OCI-LY1 (cell line): ENCODE measurements around the gene TWSG1.
"Not testable (repeated sequence)": the region's sequence is repeated elsewhere in the genome, so short reads cannot be mapped to it uniquely, and the experiment has no call there.

ENCODE experiments used
- H2AFZ ChIP-seq: fragments of 200-600 bp; sonication (generic), shearing (Covaris generic); 2 replicates; pipeline ENCODE4 v1.6.0; 2014; ENCODE audit warnings: antibody characterized with exemption, mild to moderate bottlenecking, low read length
- H3F3A ChIP-seq: fragments of 200-600 bp; sonication (generic), shearing (Covaris generic); 2 replicates; pipeline ENCODE4 v1.6.0; 2014; ENCODE audit warnings: mild to moderate bottlenecking, antibody characterized with exemption, low read length, moderate library complexity; ENCODE audit not compliant: insufficient read depth
- H3K27ac ChIP-seq: fragments of 200-600 bp; sonication (generic); 2 replicates; pipeline ENCODE4 v1.5.1; 2014; ENCODE audit warnings: low read length, mixed run types, mild to moderate bottlenecking, low read depth; ENCODE audit not compliant: poor library complexity, severe bottlenecking
- H3K27me3 ChIP-seq: fragments of 200-600 bp; sonication (generic); 2 replicates; pipeline ENCODE4 v1.6.0; 2014; ENCODE audit warnings: antibody characterized with exemption, mild to moderate bottlenecking, low read length, moderate library complexity; ENCODE audit not compliant: insufficient read depth
- H3K36me3 ChIP-seq: fragments of 200-600 bp; sonication (generic); 2 replicates; pipeline ENCODE4 v1.6.1; 2014; ENCODE audit warnings: mild to moderate bottlenecking, antibody characterized with exemption, low read length, moderate library complexity, mixed read lengths; ENCODE audit not compliant: insufficient read depth
- H3K4me1 ChIP-seq: fragments of 200-600 bp; sonication (generic); 2 replicates; pipeline ENCODE4 v1.5.1; 2014; ENCODE audit warnings: mild to moderate bottlenecking, low read length, moderate library complexity; ENCODE audit not compliant: insufficient read depth, severe bottlenecking
- H3K4me2 ChIP-seq: fragments of 200-600 bp; sonication (generic), shearing (Covaris generic); 2 replicates; pipeline ENCODE4 v1.6.1; 2014; ENCODE audit warnings: low read length
- H3K4me3 ChIP-seq: fragments of 200-600 bp; sonication (generic); 2 replicates; pipeline ENCODE4 v1.5.1; 2014; ENCODE audit warnings: low read length, low read depth, mild to moderate bottlenecking, mixed read lengths; ENCODE audit not compliant: poor library complexity, severe bottlenecking
- H3K79me2 ChIP-seq: fragments of 200-600 bp; shearing (Covaris generic); 2 replicates; pipeline ENCODE4 v1.6.1; 2016; ENCODE audit warnings: mixed run types, low read length, mixed read lengths; ENCODE audit not compliant: insufficient read depth
- H3K9ac ChIP-seq: fragments of 200-600 bp; sonication (generic), shearing (Covaris generic); 2 replicates; pipeline ENCODE4 v1.6.1; 2014; ENCODE audit warnings: mild to moderate bottlenecking, low read length, mixed read lengths
- H3K9me2 ChIP-seq: fragments of 200-600 bp; sonication (generic), shearing (Covaris generic); 2 replicates; pipeline ENCODE4 v1.6.1; 2014; ENCODE audit warnings: low read depth, mild to moderate bottlenecking, low read length, mixed read lengths
- H3K9me3 ChIP-seq: fragments of 200-600 bp; shearing (Covaris generic); 2 replicates; pipeline ENCODE4 v1.6.1; 2014; ENCODE audit warnings: low read length, mixed read lengths
- H4K20me1 ChIP-seq: fragments of 200-600 bp; sonication (generic), shearing (Covaris generic); 2 replicates; pipeline ENCODE4 v1.6.0; 2016; ENCODE audit warnings: mild to moderate bottlenecking, low read length; ENCODE audit not compliant: insufficient read depth
- CTCF ChIP-seq: fragments of 200-600 bp; sonication (generic), shearing (Covaris generic); IDR thresholded peaks from 2 replicates; pipeline ENCODE4 v1.5.1; 2017; ENCODE audit warnings: mild to moderate bottlenecking, antibody characterized with exemption, low read length, moderate library complexity, mixed read lengths
- EZH2 ChIP-seq: fragments of 200-600 bp; sonication (generic), shearing (Covaris generic); IDR thresholded peaks from 2 replicates; pipeline ENCODE4 v1.8.0; 2017; ENCODE audit warnings: borderline replicate concordance, mixed run types, mild to moderate bottlenecking, antibody characterized with exemption, low read length, moderate library complexity, mixed read lengths

The TWSG1 gene

GRCh38 chr18:9422816-9423519, 88.4 kb downstream of the TWSG1 start:
- Histone ChIP-seq H3K36me3 (no peaks in the 10 kb centered on the region; the same call in 1 of the 2 replicates), H3K9me2 (no peaks in the 10 kb centered on the region), H3K9ac (no peak overlapping the region), H3F3A (no peaks in the 10 kb centered on the region), H3K79me2 (no peaks in the 10 kb centered on the region), H4K20me1 (no peaks in the 10 kb centered on the region), H3K4me3 (no peak overlapping the region), H3K27ac (no peak overlapping the region), H3K9me3 (no peaks in the 10 kb centered on the region; the same call in 1 of the 2 replicates), H3K4me2 (no peak overlapping the region), H2AFZ (no peak overlapping the region), H3K27me3 (no peaks in the 10 kb centered on the region; the same call in 1 of the 2 replicates), H3K4me1 (no peaks in the 10 kb centered on the region)
- TF ChIP-seq EZH2 (no peak), CTCF (no peak)

GRCh38 chr18:9423648-9424047, 89.1 kb downstream of the TWSG1 start:
- H3K36me3 ChIP-seq, H3K9me3 ChIP-seq, H3K9ac ChIP-seq, H3K4me1 ChIP-seq, H3K79me2 ChIP-seq, H3K27ac ChIP-seq, H3K9me2 ChIP-seq, H2AFZ ChIP-seq, H3F3A ChIP-seq, H3K4me2 ChIP-seq, H3K27me3 ChIP-seq, H4K20me1 ChIP-seq, H3K4me3 ChIP-seq: not testable (repeated sequence)

DNA sequence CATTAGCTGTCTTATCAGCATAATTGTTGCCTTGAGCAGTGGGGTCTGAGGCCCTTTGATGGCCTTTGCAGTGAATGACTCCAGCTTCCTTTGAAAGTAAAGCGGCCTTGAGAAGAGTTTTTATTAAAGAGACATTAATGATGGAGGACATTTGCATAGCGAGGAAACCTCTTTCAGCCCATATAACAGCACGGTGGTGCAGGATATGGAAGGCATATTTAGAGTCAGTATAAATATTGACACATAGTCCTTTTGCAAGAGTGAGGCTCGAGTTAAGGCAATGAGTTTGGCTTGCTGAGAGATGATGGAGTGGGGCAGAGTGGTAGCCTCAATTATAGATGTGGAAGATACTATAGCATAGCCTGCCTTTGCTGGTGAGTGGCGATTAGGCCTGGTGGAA, 89.7 kb downstream of the TWSG1 start:
- H3K27me3 ChIP-seq, H2AFZ ChIP-seq, H3K4me3 ChIP-seq, H3K27ac ChIP-seq, H3K4me2 ChIP-seq, H3K9ac ChIP-seq, H3K79me2 ChIP-seq, H3K36me3 ChIP-seq, H3K9me2 ChIP-seq, H4K20me1 ChIP-seq, H3F3A ChIP-seq, H3K9me3 ChIP-seq, H3K4me1 ChIP-seq: not testable (repeated sequence)

- no peaks in the 10 kb centered on the region for H3K4me1 ChIP-seq
- H2AFZ ChIP-seq: no peak overlapping the region
Observed at GRCh38 chr18:9426753-9427152, 92.2 kb downstream of the TWSG1 start.

More at GRCh38 chr18:9426753-9427152, 92.2 kb downstream of the TWSG1 start:
- Histone ChIP-seq H3K27ac (no peak overlapping the region), H3K9me2 (no peaks in the 10 kb centered on the region), H3K79me2 (no peaks in the 10 kb centered on the region), H3F3A (no peaks in the 10 kb centered on the region), H3K9ac (no peak overlapping the region), H3K36me3 (no peaks in the 10 kb centered on the region; the same call in 1 of the 2 replicates), H3K9me3 (peaks cover 12% of the 10 kb centered on the region), H3K4me2 (no peak overlapping the region), H3K4me3 (no peak overlapping the region), H4K20me1 (no peaks in the 10 kb centered on the region), H3K27me3 (peaks cover 8% of the 10 kb centered on the region; the same call in 1 of the 2 replicates)
- TF ChIP-seq CTCF (no peak), EZH2 (no peak)
